ENCODE results near the gene HTR3E. TPM values are rescaled to one million over a fixed set of nuclear protein-coding genes. Genes with fewer than 3 reads are reported as not detected.

HTR3E gene
- polyA plus RNA-seq, 3 donors, result not detected

GRCh38 chr3:184081116-184081830 is 15.6 kb upstream of the HTR3E start:
- Histone ChIP-seq H4K20me1 (ENCODE audit: insufficient read depth, low read length) (no peaks in the 10 kb centered on the region), H3K36me3 (replicated peaks in 1 of 2; ENCODE audit: control insufficient read depth in 1 of 2, insufficient read depth in 2 of 2, low read length in 2 of 2) (no peaks in the 10 kb centered on the region), H3K4me1 (ENCODE audit: control insufficient read depth in 1 of 2, insufficient read depth in 2 of 2, low read length in 2 of 2) (no peaks in the 10 kb centered on the region), H3K79me2 (ENCODE audit: insufficient read depth, low read length) (no peaks in the 10 kb centered on the region), H3K4me2 (replicated peaks; ENCODE audit: extremely low read depth, low read length, poor library complexity, severe bottlenecking) (no peak overlapping the region), H3K9ac (ENCODE audit: insufficient read depth, low read length, poor library complexity, severe bottlenecking) (no peak overlapping the region), H3K4me3 (replicated peaks in 1 of 3; ENCODE audit: low read depth in 2 of 3, low read length in 3 of 3) (no peak overlapping the region), H3K27ac (ENCODE audit: low read depth in 1 of 2, low read length in 2 of 2) (no peak overlapping the region), H2AFZ (ENCODE audit: insufficient read depth, low read depth, low read length, poor library complexity, severe bottlenecking) (no peak overlapping the region), H3K9me3 (replicated peaks in 1 of 2; ENCODE audit: control insufficient read depth in 1 of 2, insufficient read depth in 1 of 2, low read length in 2 of 2) (peaks cover 16 to 46% of the 10 kb centered on the region in 2 donors), H3K27me3 (ENCODE audit: control insufficient read depth in 2 of 2, insufficient read depth in 2 of 2, low read length in 2 of 2) (no peaks in the 10 kb centered on the region)
- TF ChIP-seq CTCF (IDR thresholded peaks at IDR 0.05), result no peak
- intact Hi-C loops (cut with micrococcal nuclease), result no loop called here
- Mint-ChIP-seq H3K27me3 (ENCODE audit: low read depth in 3 of 3) (peaks cover 2 to 4% (median 3%) of the 10 kb centered on the region in 3 donors), H3K27ac (no peak overlapping the region), H3K4me1 (peaks cover 6% of the 10 kb centered on the region), H3K4me3 (no peak overlapping the region), H3K36me3 (no peaks in the 10 kb centered on the region), H3K9me3 (peaks cover 27 to 54% (median 43%) of the 10 kb centered on the region in 7 donors)
- DNase-seq, result no peak
- WGBS (ENCODE audit: insufficient coverage), result 90% methylated on average over 16 of the region's 16 CpGs

GRCh38 chr3:184082034-184082433 is 14.8 kb upstream of the HTR3E start:
- Histone ChIP-seq H3K36me3 (replicated peaks in 1 of 2; ENCODE audit: control insufficient read depth in 1 of 2, insufficient read depth in 2 of 2, low read length in 2 of 2) (no peaks in the 10 kb centered on the region), H3K79me2 (ENCODE audit: insufficient read depth, low read length) (no peaks in the 10 kb centered on the region), H2AFZ (ENCODE audit: insufficient read depth, low read depth, low read length, poor library complexity, severe bottlenecking) (no peak overlapping the region), H4K20me1 (ENCODE audit: insufficient read depth, low read length) (no peaks in the 10 kb centered on the region), H3K9ac (ENCODE audit: insufficient read depth, low read length, poor library complexity, severe bottlenecking) (no peak overlapping the region), H3K27me3 (ENCODE audit: control insufficient read depth in 2 of 2, insufficient read depth in 2 of 2, low read length in 2 of 2) (no peaks in the 10 kb centered on the region), H3K4me3 (replicated peaks in 1 of 3; ENCODE audit: low read depth in 2 of 3, low read length in 3 of 3) (no peak overlapping the region), H3K27ac (ENCODE audit: low read depth in 1 of 2, low read length in 2 of 2) (no peak overlapping the region), H3K4me1 (ENCODE audit: control insufficient read depth in 1 of 2, insufficient read depth in 2 of 2, low read length in 2 of 2) (no peaks in the 10 kb centered on the region), H3K4me2 (replicated peaks; ENCODE audit: extremely low read depth, low read length, poor library complexity, severe bottlenecking) (no peak overlapping the region), H3K9me3 (replicated peaks in 1 of 2; ENCODE audit: control insufficient read depth in 1 of 2, insufficient read depth in 1 of 2, low read length in 2 of 2) (peaks cover 16 to 48% of the 10 kb centered on the region in 2 donors)
- Mint-ChIP-seq H3K27ac (no peak overlapping the region), H3K4me3 (no peak overlapping the region), H3K27me3 (ENCODE audit: low read depth in 3 of 3) (peaks cover 2 to 4% (median 3%) of the 10 kb centered on the region in 3 donors), H3K4me1 (peaks cover 6% of the 10 kb centered on the region), H3K9me3 (peaks cover 29 to 61% (median 43%) of the 10 kb centered on the region in 7 donors), H3K36me3 (no peaks in the 10 kb centered on the region)
- intact Hi-C loops (cut with micrococcal nuclease), result no loop called here
- no peak for TF ChIP-seq CTCF (IDR thresholded peaks at IDR 0.05)
- no peak for DNase-seq
- WGBS (ENCODE audit: insufficient coverage), result 99% methylated on average over 8 of the region's 10 CpGs

Measured in CD14-positive monocyte (primary cell).